AG04449 (cell line): ENCODE measurements around the gene CUL9.

Experiments used
- CTCF ChIA-PET: fragments of 350-600 bp; formaldehyde crosslinking; extraction: SDS; loops from one replicate; lab custom pipeline; 2021; ENCODE audit warnings: antibody characterized with exemption; lab: Yijun Ruan, JAX
- POLR2A ChIA-PET: fragments of 400-600, 350-600 bp; formaldehyde crosslinking; extraction: SDS; loops from one replicate; lab custom pipeline; 2020; ENCODE audit warnings: antibody characterized with exemption, inconsistent platforms; lab: Yijun Ruan, JAX
- DNase-seq: peaks from one replicate; pipeline ENCODE4 v3.0.0-alpha.2; 2010; ENCODE audit warnings: low read depth, low spot score
- H3K4me3 ChIP-seq: 2 replicates; pipeline ENCODE4 v1.5.1; 2011; ENCODE audit warnings: low read depth, mild to moderate bottlenecking, control low read depth, low read length
- TF ChIP-seq, protein P1 (sequence below): IDR thresholded peaks from one replicate; pipeline ENCODE4 v1.5.1; 2011; ENCODE audit warnings: mild to moderate bottlenecking, moderate library complexity, low read length, control low read depth, inconsistent platforms; ENCODE audit not compliant: insufficient read depth; ENCODE audit errors: missing control alignments

Gene CUL9

DNA sequence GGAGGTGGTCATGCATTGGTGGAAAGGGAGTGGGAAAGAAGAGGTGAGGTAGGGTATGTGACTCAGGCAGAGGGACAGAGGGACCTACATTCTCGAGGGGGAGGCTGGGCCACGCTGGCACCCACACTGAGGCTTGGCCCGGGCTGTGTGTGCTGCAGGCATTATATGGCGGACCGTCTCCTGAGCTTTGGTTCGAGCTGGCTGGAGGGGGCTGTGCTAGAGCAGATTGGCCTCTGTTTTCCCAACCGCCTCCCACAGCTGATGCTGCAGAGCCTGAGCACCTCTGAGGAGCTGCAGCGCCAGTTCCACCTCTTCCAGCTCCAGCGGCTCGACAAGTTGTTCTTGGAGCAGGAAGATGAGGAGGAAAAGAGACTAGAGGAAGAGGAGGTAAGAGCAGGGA, 23.9 kb downstream of the CUL9 start:
- H3K4me3 ChIP-seq: no peak overlapping the region
- DNase-seq: no peak
- POLR2A ChIA-PET: no interaction called here
- TF ChIP-seq, protein P1, sequence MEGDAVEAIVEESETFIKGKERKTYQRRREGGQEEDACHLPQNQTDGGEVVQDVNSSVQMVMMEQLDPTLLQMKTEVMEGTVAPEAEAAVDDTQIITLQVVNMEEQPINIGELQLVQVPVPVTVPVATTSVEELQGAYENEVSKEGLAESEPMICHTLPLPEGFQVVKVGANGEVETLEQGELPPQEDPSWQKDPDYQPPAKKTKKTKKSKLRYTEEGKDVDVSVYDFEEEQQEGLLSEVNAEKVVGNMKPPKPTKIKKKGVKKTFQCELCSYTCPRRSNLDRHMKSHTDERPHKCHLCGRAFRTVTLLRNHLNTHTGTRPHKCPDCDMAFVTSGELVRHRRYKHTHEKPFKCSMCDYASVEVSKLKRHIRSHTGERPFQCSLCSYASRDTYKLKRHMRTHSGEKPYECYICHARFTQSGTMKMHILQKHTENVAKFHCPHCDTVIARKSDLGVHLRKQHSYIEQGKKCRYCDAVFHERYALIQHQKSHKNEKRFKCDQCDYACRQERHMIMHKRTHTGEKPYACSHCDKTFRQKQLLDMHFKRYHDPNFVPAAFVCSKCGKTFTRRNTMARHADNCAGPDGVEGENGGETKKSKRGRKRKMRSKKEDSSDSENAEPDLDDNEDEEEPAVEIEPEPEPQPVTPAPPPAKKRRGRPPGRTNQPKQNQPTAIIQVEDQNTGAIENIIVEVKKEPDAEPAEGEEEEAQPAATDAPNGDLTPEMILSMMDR: no peak
- CTCF ChIA-PET: interaction anchor here (3.3 kb wide), 1 partner anchor 24 kb away, joined by 10 read pairs; the partner anchor contains the start of gene DNPH1

DNA sequence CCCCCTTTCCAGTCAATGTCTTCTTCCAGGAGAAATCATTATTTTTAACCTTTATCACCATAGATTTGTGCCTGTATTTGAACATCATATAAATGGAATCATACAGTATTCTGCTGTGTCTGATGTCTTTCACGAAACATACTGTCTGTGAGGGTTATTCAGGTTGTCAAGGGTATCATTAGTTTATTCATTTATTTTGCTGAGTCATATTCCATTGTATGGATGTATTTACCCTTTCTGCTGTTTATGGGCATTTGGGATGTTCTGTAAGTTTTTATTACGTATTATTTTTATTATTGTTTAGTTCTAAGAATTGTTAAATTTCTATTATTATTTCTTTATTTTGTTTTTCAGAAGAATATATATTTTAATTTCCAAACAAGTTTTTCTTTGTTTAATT, 25.3 kb downstream of the CUL9 start:
- ChIA-PET CTCF (no interaction called here), POLR2A (no interaction called here)
- TF ChIP-seq, protein P1: no peak
- no peak overlapping the region for H3K4me3 ChIP-seq
- DNase-seq: no peak

DNA sequence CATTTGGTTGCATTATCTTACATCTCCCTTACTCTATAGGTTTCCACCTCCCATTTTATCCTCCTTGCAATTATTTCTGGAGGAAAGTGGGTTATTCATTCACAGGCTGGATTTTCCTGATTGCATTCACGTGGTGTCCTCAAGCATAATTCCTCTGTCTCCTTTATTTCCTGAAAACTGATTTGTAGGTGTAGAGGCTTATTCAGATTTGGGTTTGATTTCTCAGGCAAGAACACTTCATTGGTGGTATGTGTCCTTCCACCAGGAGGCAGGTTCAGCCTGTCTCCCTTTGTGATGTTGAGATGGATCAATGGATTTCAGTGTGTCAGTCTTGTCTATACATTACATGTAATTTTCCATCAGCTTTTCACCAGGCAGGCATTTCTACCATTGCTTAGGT, 30.0 kb downstream of the CUL9 start:
- ChIA-PET CTCF (interaction anchor here (0.6 to 9.9 kb wide), 2 partner anchors 17 to 40 kb away, joined by 3 to 98 read pairs; partner anchors contain the start of gene DNPH1), POLR2A (no interaction called here)
- no peak for DNase-seq
- TF ChIP-seq, protein P1: no peak
- H3K4me3 ChIP-seq: no peak overlapping the region

DNA sequence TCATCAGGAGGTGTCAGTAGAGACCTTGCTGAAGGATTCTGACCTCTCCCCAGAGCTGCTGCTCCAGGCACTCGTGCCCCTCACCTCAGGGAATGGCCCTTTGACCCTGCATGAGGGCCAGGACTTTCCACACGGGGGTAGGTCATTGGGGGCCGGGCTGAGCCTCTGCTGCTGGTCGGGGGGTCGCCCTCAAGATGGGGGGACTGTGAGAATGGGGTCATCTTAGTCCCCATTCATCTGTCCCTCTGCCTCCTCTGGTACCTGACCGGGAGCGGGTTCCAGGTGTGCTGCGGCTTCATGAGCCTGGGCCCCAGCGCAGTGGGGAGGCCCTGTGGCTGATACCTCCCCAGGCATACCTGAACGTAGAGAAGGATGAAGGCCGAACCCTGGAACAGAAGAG, 31.4 kb downstream of the CUL9 start:
- no peak for DNase-seq
- POLR2A ChIA-PET: no interaction called here
- H3K4me3 ChIP-seq: no peak overlapping the region
- TF ChIP-seq, protein P1: no peak
- CTCF ChIA-PET: interaction anchor here (0.5 to 9.9 kb wide), 2 partner anchors 15 to 121 kb away, joined by 3 to 98 read pairs; partner anchors contain the start of gene DNPH1

DNA sequence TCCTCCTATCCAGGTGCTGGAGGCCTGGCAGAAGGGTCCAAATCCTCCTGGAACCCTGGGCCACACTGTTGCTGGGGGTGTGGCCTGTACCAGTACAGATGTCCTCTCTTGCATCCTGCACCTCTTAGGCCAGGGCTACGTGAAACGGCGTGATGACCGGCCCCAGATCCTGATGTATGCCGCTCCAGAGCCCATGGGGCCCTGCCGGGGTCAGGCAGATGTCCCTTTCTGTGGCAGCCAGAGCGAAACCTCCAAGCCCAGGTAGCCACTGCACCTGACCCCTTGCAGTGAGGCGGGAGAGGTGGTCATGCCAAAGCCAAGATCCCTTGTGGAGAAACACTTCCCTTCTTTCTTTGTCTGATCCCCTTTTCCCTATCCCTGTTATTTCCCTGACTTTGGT, 33.1 kb downstream of the CUL9 start:
- no peak for DNase-seq
- no peak overlapping the region for H3K4me3 ChIP-seq
- TF ChIP-seq, protein P1: no peak
- ChIA-PET CTCF (interaction anchor here (9.9 kb wide), 1 partner anchor 14 kb away, joined by 98 read pairs; the partner anchor contains the start of gene DNPH1), POLR2A (no interaction called here)

DNA sequence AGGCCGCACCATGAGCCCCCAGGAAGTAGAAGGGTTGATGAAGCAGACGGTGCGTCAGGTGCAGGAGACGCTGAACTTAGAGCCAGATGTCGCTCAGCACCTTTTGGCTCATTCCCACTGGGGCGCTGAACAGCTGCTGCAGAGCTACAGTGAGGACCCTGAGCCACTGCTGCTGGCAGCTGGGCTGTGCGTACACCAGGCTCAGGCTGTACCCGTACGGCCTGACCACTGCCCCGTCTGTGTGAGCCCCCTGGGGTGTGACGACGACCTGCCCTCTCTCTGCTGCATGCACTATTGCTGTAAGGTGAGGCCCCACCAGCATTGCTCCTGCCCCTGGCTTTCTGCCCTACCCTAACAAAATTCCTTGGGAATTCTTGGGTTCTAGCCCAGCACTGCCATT, 34.2 kb downstream of the CUL9 start:
- TF ChIP-seq, protein P1: no peak
- no peak for DNase-seq
- no peak overlapping the region for H3K4me3 ChIP-seq
- CTCF ChIA-PET: interaction anchor here (0.6 to 9.9 kb wide), 2 partner anchors 10 to 13 kb away, joined by 3 to 98 read pairs; partner anchors contain the start of gene DNPH1
- POLR2A ChIA-PET: interaction anchor here (0.6 kb wide), 1 partner anchor 22 kb away, joined by 4 read pairs; no protein-coding TSS in a partner anchor
